KMS-11 (cell line): ENCODE results near the gene ACADM.
A peak's percentile ranks its signal among the peaks of the same experiment; 100 is the strongest.

Source experiments
- H2AFZ ChIP-seq: fragments of 200-600 bp; sonication (generic); 2 replicates; pipeline ENCODE4 v1.6.1; 2016; ENCODE audit warnings: antibody characterized with exemption, mixed run types, low read depth
- H3K27ac ChIP-seq: fragments of 200-600 bp; sonication (generic); 2 replicates; pipeline ENCODE4 v1.6.1; 2016; ENCODE audit warnings: mild to moderate bottlenecking, mixed run types
- H3K27me3 ChIP-seq: fragments of 200-600 bp; sonication (generic); 2 replicates; pipeline ENCODE4 v1.6.1; 2017; ENCODE audit warnings: mild to moderate bottlenecking, low read depth, mixed run types, moderate library complexity; ENCODE audit not compliant: insufficient read depth
- H3K36me3 ChIP-seq: fragments of 200-600 bp; sonication (generic); 2 replicates; pipeline ENCODE4 v1.6.1; 2017; ENCODE audit warnings: mild to moderate bottlenecking, mixed run types; ENCODE audit not compliant: insufficient read depth
- H3K4me1 ChIP-seq: fragments of 200-600 bp; sonication (generic); 2 replicates; pipeline ENCODE4 v1.6.1; 2016; ENCODE audit warnings: mild to moderate bottlenecking, low read depth, mixed run types; ENCODE audit not compliant: poor library complexity, severe bottlenecking
- H3K4me2 ChIP-seq: fragments of 200-600 bp; sonication (generic); 2 replicates; pipeline ENCODE4 v1.7.0; 2016; ENCODE audit warnings: mild to moderate bottlenecking, mixed run types
- H3K4me3 ChIP-seq: fragments of 200-600 bp; sonication (generic); IDR thresholded peaks from 2 replicates; pipeline ENCODE4 v1.6.1; 2017; ENCODE audit warnings: low read depth, low read length, mixed read lengths; ENCODE audit not compliant: insufficient read depth
- H3K79me2 ChIP-seq: fragments of 200-600 bp; sonication (generic); 2 replicates; pipeline ENCODE4 v1.6.1; 2016; ENCODE audit warnings: low read depth, mixed run types; ENCODE audit not compliant: insufficient read depth
- H3K9ac ChIP-seq: fragments of 200-600 bp; sonication (generic); 2 replicates; pipeline ENCODE4 v1.6.1; 2016; ENCODE audit warnings: mild to moderate bottlenecking, mixed run types
- H4K20me1 ChIP-seq: fragments of 200-600 bp; sonication (generic); 2 replicates; pipeline ENCODE4 v1.6.1; 2016; ENCODE audit warnings: mild to moderate bottlenecking, mixed run types; ENCODE audit not compliant: insufficient read depth
- CTCF ChIP-seq: fragments of 200-600 bp; sonication (generic); conservative IDR thresholded peaks from 2 replicates; pipeline ENCODE4 v1.6.1; 2017; ENCODE audit warnings: low read depth, mild to moderate bottlenecking, antibody characterized with exemption, low read length, moderate library complexity, mixed read lengths

Gene ACADM

GRCh38 chr1:75725861-75726361 lies 1.4 kb downstream of the ACADM start:
- Histone ChIP-seq H3K4me1 (peaks cover 7% of the 10 kb centered on the region), H4K20me1 (no peaks in the 10 kb centered on the region), H3K27me3 (no peaks in the 10 kb centered on the region), H3K4me3 (no peak overlapping the region), H3K36me3 (no peaks in the 10 kb centered on the region), H2AFZ (no peak overlapping the region), H3K9ac (no peak overlapping the region), H3K27ac (no peak overlapping the region), H3K79me2 (peaks cover 8% of the 10 kb centered on the region; the same call in 1 of the 2 replicates), H3K4me2 (peak overlapping the region; percentile 57)
- no peak for TF ChIP-seq CTCF

GRCh38 chr1:75727571-75727970 lies 3.1 kb downstream of the ACADM start:
- Histone ChIP-seq H3K27me3 (no peaks in the 10 kb centered on the region), H3K4me1 (peaks cover 7% of the 10 kb centered on the region), H3K4me3 (no peak overlapping the region), H4K20me1 (no peaks in the 10 kb centered on the region), H2AFZ (no peak overlapping the region), H3K79me2 (peaks cover 8% of the 10 kb centered on the region; the same call in 1 of the 2 replicates), H3K9ac (no peak overlapping the region), H3K4me2 (no peak overlapping the region), H3K36me3 (no peaks in the 10 kb centered on the region), H3K27ac (no peak overlapping the region)
- no peak for TF ChIP-seq CTCF

DNA sequence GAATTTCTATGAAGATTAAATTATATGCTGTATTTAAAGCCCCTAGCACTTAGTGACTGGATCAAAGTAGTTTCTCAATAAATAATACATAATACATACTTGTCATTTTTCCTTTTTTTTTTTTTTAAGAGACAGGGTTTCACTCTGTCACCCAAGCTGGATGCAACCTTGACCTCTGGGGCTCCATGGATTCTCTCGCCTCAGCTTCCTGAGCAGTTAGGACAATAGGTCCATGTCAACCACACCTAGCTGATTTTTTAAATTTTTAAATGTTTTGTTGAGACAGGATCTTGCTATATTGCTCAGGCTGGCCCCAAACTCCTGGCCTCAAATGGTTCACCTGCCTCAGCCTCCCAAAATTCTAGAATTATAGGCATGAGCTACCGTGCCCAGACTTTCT lies 5.9 kb downstream of the ACADM start:
- Histone ChIP-seq H3K4me1 (peaks cover 6% of the 10 kb centered on the region), H3K9ac (no peak overlapping the region), H3K79me2 (0 out of 2 replicates have a peak, but pooled peaks cover 3% of the 10 kb centered on the region), H3K27ac (no peak overlapping the region), H2AFZ (no peak overlapping the region), H4K20me1 (no peaks in the 10 kb centered on the region), H3K27me3 (no peaks in the 10 kb centered on the region), H3K4me3 (no peak overlapping the region), H3K4me2 (no peak overlapping the region), H3K36me3 (no peaks in the 10 kb centered on the region)
- no peak for TF ChIP-seq CTCF

- Histone ChIP-seq H3K4me1 (no peaks in the 10 kb centered on the region), H4K20me1 (no peaks in the 10 kb centered on the region), H3K79me2 (no peaks in the 10 kb centered on the region), H3K4me3 (no peak overlapping the region), H3K4me2 (no peak overlapping the region), H2AFZ (no peak overlapping the region), H3K27ac (no peak overlapping the region), H3K9ac (no peak overlapping the region), H3K27me3 (no peaks in the 10 kb centered on the region), H3K36me3 (no peaks in the 10 kb centered on the region)
- no peak for TF ChIP-seq CTCF
These were observed 7.4 kb downstream of the ACADM start for GRCh38 chr1:75731881-75732280.
